ENCODE measurements around the gene VDAC1. TPM values are rescaled to one million over a fixed set of nuclear protein-coding genes. Genes with fewer than 3 reads are reported as not detected.

The VDAC1 gene
- total and polyA plus RNA-seq, 2 of the 8 experiments (the other 6 are each of a cell fraction or from before 2014, with no cell fraction given), result 111 to 301 TPM

DNA sequence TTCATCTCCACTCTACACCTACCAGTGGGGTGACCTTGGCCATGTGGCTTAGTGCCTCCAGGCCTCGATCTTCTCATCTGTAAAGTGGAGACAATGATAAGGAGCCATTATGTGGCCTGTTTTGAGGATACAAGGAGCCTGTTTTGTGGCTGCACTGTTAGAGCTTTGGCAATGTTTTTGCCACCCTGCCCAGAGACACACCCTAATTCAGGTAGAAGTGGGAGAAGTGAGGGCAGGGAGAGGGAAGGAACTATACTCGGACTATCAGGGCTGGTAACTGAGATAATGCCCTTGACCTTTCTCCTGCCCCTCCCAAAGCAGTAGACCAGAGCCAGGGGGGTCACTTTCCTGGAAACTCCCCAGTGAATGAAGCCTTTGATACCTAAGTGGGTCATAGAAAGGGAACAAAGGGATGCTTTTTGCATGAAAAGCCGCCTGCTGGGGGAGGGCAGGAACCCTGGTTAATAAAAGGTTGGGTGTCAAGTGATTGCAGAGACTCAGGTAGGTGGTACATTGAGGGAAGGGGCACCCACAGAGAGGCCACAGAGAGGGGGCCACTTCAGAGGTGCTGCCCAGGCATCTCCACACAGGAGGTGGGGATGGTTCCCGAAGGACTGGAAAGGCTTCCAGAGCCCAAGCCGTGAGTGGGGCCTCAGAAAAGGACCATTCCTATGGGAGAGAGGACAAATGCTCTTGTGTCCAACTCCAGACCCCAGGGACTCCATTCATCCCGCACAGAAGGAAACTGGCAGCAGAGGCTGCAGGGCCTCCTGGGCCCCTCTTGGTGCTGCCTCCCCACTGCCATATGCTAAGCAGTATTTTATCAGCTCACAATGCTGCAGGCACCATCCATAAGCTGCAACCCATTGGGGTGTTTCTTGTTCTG is 42.3 kb upstream of the VDAC1 start (continued):
- TF ChIP-seq KDM1A (IDR thresholded peaks at IDR 0.05; ENCODE audit: borderline replicate concordance, low read length) (peak; percentile 89), POU5F1 (IDR thresholded peaks at IDR 0.05; ENCODE audit: low read depth, low read length) (no peak), JUND (IDR thresholded peaks at IDR 0.05; ENCODE audit: low read length) (no peak), SIX5 (IDR thresholded peaks at IDR 0.05; ENCODE audit: low read depth, low read length) (no peak), CBX8 (IDR thresholded peaks at IDR 0.05; ENCODE audit: borderline replicate concordance, low read depth, low read length) (no peak), TEAD4 (IDR thresholded peaks at IDR 0.05; ENCODE audit: low read depth, low read length) (no peak), ATF3 (IDR thresholded peaks at IDR 0.05; ENCODE audit: insufficient read depth, low read depth, low read length) (no peak), KDM5A (IDR thresholded peaks at IDR 0.05; ENCODE audit: low read length) (no peak), RXRA (IDR thresholded peaks at IDR 0.05; ENCODE audit: insufficient read depth, low read depth, low read length) (0 out of 2 replicates have a peak, but pooled peaks have one; percentile 31), BCL11A (IDR thresholded peaks at IDR 0.05; ENCODE audit: low read depth in 2 of 2, low read length in 2 of 2) (no peak), CEBPB (IDR thresholded peaks at IDR 0.05; ENCODE audit: low read depth, low read length) (no peak), GABPA (IDR thresholded peaks at IDR 0.05; ENCODE audit: borderline replicate concordance, insufficient read depth, low read length) (no peak), HDAC6 (IDR thresholded peaks at IDR 0.05; ENCODE audit: low read depth, low read length) (no peak), MAFK (IDR thresholded peaks at IDR 0.05; ENCODE audit: low read depth, low read length) (no peak), FOSL1 (IDR thresholded peaks at IDR 0.05; ENCODE audit: insufficient read depth, low read depth, low read length) (no peak), PHF8 (conservative IDR thresholded peaks at IDR 0.05; ENCODE audit: low read depth, low read length) (no peak)

Measured in H1 (cell line).